ENCODE results near the gene CAB39. TPM values are rescaled to one million over a fixed set of nuclear protein-coding genes. Genes with fewer than 3 reads are reported as not detected.

CAB39 gene
- total and polyA plus RNA-seq, 10 donors, result 24.4 to 120 (median 80.2) TPM

DNA sequence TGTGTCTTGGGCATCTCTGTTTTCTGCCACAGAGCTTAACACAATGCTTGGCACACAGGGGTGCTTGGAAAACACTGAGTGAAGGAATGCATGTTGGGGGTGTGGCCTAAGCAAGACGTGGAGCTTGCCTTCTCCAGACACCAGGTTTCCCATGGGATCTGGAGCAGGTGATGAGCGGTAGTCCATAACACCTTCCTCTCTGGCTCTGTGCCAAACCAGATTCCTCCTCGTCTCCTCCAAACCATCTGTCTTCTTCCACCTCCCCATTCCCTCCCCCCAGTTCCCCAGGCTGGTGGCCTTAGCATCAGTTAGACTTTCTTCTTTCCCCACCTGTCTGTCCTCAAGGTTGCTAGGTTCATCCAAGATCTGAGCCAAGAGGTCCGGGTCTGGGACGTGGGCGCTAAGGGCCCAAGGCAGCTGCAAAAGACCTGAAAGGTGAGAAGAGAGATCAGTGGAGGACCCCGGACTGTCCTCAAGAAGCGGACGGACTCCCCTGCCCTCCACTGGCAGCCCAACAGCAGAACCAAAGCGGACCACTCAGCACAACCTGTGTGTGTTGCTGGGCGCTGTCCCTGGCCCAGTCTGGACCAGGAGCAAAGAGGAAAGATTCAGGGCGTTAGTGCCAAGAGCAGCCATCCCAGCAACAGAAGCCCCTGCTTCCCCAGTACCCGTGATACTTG is 150.9 kb downstream of the CAB39 start:
- Histone ChIP-seq H3K36me3 (no peaks in the 10 kb centered on the region), H3K4me3 (peak overlapping the region in 1 of 8 donors; percentile 81), H3K4me1 (peaks cover 25 to 62% (median 45%) of the 10 kb centered on the region in 6 donors), H3K27me3 (replicated peaks in 1 of 7) (peaks cover 0 to 75% (median 13%) of the 10 kb centered on the region in 7 donors), H3K27ac (no peak overlapping the region), H3K9me3 (no peaks in the 10 kb centered on the region)
- intact Hi-C loops (cut with DNase I; ENCODE audit: low total_unique reads), result no loop called here
- 76 to 90% (median 81%) methylated on average over 11 to 13 of the region's 13 CpGs for WGBS, 5 donors
- no peak for TF ChIP-seq POLR2A (IDR thresholded peaks at IDR 0.05)
- no peak for TF ChIP-seq POLR2AphosphoS5 (IDR thresholded peaks at IDR 0.05)
- TF ChIP-seq, protein P1, sequence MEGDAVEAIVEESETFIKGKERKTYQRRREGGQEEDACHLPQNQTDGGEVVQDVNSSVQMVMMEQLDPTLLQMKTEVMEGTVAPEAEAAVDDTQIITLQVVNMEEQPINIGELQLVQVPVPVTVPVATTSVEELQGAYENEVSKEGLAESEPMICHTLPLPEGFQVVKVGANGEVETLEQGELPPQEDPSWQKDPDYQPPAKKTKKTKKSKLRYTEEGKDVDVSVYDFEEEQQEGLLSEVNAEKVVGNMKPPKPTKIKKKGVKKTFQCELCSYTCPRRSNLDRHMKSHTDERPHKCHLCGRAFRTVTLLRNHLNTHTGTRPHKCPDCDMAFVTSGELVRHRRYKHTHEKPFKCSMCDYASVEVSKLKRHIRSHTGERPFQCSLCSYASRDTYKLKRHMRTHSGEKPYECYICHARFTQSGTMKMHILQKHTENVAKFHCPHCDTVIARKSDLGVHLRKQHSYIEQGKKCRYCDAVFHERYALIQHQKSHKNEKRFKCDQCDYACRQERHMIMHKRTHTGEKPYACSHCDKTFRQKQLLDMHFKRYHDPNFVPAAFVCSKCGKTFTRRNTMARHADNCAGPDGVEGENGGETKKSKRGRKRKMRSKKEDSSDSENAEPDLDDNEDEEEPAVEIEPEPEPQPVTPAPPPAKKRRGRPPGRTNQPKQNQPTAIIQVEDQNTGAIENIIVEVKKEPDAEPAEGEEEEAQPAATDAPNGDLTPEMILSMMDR (IDR thresholded peaks at IDR 0.05 in 8 of 11, conservative IDR thresholded peaks at IDR 0.05 in 3 of 11), result no peak
- DNase-seq, result no peak

DNA sequence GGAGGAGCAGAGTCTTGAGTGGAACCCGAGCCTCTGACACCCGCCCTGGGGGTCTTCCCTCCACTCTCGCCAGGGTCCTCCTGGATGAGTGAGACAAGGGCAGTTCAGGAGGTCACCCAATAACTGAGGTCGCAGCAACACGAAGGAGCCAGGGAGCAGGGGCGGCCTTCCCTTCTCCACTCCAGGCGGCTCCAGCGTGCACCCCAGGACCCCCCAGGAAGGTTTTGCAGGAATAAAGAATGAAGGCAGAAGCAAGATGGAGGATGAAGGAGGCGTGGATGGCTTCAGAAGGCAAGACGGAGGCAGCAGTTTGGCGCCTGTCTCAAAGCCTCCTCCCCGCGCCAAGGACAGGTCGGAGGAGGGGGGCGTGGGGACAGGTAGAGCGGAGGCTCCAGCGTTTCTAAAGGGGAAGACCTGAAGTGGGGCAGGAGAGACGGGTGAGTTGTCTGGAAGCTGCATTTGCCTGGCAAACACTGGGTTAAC is 151.5 kb downstream of the CAB39 start:
- Histone ChIP-seq H3K4me1 (peaks cover 25 to 68% (median 46%) of the 10 kb centered on the region in 6 donors), H3K4me3 (peak overlapping the region in 7 of 8 donors; percentile 54 to 82 (median 67)), H3K27me3 (replicated peaks in 1 of 7) (peaks cover 0 to 70% (median 13%) of the 10 kb centered on the region in 7 donors), H3K36me3 (no peaks in the 10 kb centered on the region), H3K27ac (peak overlapping the region in 3 of 8 donors; percentile 74 to 84 (median 79)), H3K9me3 (no peaks in the 10 kb centered on the region)
- TF ChIP-seq POLR2AphosphoS5 (IDR thresholded peaks at IDR 0.05) (no peak), POLR2A (IDR thresholded peaks at IDR 0.05) (no peak)
- TF ChIP-seq, protein P1 (IDR thresholded peaks at IDR 0.05 in 8 of 11, conservative IDR thresholded peaks at IDR 0.05 in 3 of 11), result no peak
- 46 to 58% (median 50%) methylated on average over 18 of the region's 18 CpGs for WGBS, 5 donors
- DNase-seq, result no peak
- intact Hi-C loops (cut with DNase I; ENCODE audit: low total_unique reads), result no loop called here

DNA sequence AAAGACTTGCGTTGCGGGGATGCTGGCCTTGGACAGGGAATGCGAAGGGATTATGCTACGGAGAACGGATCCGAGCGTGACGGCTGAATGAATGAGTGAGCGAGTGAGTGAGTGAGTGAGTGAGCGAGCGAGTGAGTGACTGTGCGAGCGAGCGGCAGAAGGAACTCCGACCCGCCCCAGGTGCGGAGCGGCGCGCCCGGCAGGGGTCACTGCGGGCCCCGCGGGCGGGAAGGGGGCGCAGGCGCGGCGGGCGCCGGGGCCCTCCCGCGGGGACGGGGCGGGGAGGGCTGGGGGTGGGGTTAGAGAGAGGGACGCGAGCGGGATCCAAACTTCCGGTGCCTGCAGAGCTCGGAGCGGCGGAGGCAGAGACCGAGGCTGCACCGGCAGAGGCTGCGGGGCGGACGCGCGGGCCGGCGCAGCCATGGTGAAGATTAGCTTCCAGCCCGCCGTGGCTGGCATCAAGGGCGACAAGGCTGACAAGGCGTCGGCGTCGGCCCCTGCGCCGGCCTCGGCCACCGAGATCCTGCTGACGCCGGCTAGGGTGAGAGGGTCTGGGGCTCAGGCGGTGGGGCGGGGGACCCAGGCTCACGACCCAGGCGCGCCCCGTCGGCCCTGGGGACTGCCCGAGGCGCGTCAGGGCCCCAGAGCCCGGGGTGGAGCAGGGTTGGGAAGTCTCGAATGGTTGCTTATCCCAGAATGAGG is 152.1 kb downstream of the CAB39 start, which contains the start of gene ITM2C:
TSS of gene ITM2C (plus strand) at position 338 of the 702 bp plus-strand sequence. CDS start at position 422, 84 bp downstream.
- Histone ChIP-seq H3K36me3 (no peaks in the 10 kb centered on the region), H3K4me1 (peaks cover 25 to 74% (median 52%) of the 10 kb centered on the region in 6 donors), H3K4me3 (peak within 1 kb of the TSS; percentile 54 to 83 (median 72)), H3K27ac (peak within 1 kb of the TSS; percentile 46 to 84 (median 66)), H3K9me3 (no peaks in the 10 kb centered on the region), H3K27me3 (replicated peaks in 1 of 7) (peaks cover 0 to 64% (median 13%) of the 10 kb centered on the region in 7 donors)
- intact Hi-C loops (cut with DNase I; ENCODE audit: low total_unique reads), result no loop called here
- WGBS, 5 donors, result 0 to 1% (median 1%) methylated on average over 61 to 76 of the region's 76 CpGs
- peak; percentile 91 for DNase-seq
- TF ChIP-seq POLR2A (IDR thresholded peaks at IDR 0.05) (peak in 1 of 3 donors; percentile 5), POLR2AphosphoS5 (IDR thresholded peaks at IDR 0.05) (peak; percentile 70 to 84 (median 82))
- TF ChIP-seq, protein P1 (IDR thresholded peaks at IDR 0.05 in 8 of 11, conservative IDR thresholded peaks at IDR 0.05 in 3 of 11), result peak in 7 of 11 experiments; percentile 19 to 70 (median 56)

Measured in spleen (tissue), 11 donors.